ENCODE measurements around the gene LRP6.

LRP6 gene

GRCh38 chr12:12069821-12070548 is 196.9 kb downstream of the LRP6 start:
- CTCF ChIA-PET = no interaction called here
- TF ChIP-seq, protein P1, sequence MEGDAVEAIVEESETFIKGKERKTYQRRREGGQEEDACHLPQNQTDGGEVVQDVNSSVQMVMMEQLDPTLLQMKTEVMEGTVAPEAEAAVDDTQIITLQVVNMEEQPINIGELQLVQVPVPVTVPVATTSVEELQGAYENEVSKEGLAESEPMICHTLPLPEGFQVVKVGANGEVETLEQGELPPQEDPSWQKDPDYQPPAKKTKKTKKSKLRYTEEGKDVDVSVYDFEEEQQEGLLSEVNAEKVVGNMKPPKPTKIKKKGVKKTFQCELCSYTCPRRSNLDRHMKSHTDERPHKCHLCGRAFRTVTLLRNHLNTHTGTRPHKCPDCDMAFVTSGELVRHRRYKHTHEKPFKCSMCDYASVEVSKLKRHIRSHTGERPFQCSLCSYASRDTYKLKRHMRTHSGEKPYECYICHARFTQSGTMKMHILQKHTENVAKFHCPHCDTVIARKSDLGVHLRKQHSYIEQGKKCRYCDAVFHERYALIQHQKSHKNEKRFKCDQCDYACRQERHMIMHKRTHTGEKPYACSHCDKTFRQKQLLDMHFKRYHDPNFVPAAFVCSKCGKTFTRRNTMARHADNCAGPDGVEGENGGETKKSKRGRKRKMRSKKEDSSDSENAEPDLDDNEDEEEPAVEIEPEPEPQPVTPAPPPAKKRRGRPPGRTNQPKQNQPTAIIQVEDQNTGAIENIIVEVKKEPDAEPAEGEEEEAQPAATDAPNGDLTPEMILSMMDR (conservative IDR thresholded peaks at IDR 0.05; ENCODE audit: low read depth) = no peak
- POLR2A ChIA-PET (ENCODE audit: low non-redundant PET) = no interaction called here
- H3K27ac ChIP-seq = no peak overlapping the region
- no peak for DNase-seq (ENCODE audit: low spot score)

DNA sequence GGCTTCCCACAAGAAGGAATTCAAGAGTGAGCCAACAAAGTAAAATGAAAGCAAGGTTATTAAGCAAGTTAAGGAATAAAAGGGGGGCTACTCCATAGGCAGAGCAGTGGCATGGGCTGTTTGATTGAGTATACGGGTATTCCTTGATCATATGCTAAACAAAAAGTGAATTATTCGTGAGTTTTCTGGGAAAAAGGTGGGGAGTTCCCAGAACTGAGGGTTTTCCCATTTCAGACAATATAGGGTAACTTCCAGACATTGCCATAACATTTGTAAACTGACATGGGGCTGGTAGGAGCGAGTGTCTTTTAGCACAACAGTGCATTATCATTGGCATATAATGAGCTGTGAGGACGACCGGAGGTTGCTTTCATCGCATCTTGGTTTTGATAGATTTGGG is 198.1 kb downstream of the LRP6 start:
- H3K27ac ChIP-seq = no peak overlapping the region
- ChIA-PET POLR2A (ENCODE audit: low non-redundant PET) (no interaction called here), CTCF (no interaction called here)
- TF ChIP-seq, protein P1 (conservative IDR thresholded peaks at IDR 0.05; ENCODE audit: low read depth) = no peak
- DNase-seq (ENCODE audit: low spot score) = no peak

Data from RWPE1 (cell line).